Mammary epithelial cell (primary cell): ENCODE measurements around the gene TOMM40L.

Experiments used
- EZH2 ChIP-seq: IDR thresholded peaks from 2 replicates; pipeline ENCODE4 v1.6.1; 2012; ENCODE audit warnings: low read length, inconsistent platforms, borderline replicate concordance
- TF ChIP-seq, protein P1 (sequence below), 2 donors: IDR thresholded peaks in 1 of 2; conservative IDR thresholded peaks in 1 of 2; 2 replicates each; pipeline ENCODE4 v1.5.1; 2011 to 2012; ENCODE audit warnings: inconsistent platforms in 2 of 2, low read length in 2 of 2, mild to moderate bottlenecking in 2 of 2, control low read depth in 1 of 2, low read depth in 1 of 2; ENCODE audit not compliant: insufficient read depth in 1 of 2; ENCODE audit errors: extremely low read depth in 1 of 2

DNA sequence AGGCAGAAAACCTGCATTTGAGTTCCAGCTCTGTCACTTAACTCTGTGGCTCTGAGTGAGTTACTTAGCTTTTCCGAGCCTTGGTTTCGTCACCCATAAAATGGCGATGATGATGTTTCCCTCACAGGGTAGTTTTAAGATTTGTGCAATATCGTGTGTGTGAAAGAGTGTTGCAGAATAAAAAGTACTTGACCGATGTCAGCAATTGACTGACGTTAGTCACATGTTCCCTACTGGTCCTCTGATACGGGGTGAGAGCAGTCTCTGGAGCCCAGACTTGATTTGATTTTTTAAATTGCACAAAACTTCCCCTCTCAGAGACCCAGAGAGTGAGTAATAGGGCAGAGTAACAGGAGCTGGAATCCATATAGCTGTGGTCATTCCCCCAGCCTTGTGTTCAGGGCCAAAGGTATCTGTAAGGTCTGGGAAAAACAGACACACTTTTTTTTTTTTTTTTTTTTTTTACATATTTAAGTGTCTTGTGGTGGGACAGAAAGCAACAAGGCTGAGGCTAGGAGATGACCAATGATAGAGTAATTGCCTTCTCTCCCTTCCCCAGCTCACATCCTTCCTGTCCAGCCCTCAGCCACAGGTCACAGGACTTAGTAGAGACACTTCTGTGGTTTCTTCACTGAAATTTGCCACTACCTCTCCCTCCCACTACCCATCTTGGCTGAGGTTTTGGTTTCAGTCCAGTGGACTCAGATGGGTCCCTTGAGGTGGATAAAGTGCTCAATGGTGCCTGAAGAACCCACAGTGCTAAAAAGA lies 8.7 kb upstream of the TOMM40L start:
- TF ChIP-seq, protein P1, sequence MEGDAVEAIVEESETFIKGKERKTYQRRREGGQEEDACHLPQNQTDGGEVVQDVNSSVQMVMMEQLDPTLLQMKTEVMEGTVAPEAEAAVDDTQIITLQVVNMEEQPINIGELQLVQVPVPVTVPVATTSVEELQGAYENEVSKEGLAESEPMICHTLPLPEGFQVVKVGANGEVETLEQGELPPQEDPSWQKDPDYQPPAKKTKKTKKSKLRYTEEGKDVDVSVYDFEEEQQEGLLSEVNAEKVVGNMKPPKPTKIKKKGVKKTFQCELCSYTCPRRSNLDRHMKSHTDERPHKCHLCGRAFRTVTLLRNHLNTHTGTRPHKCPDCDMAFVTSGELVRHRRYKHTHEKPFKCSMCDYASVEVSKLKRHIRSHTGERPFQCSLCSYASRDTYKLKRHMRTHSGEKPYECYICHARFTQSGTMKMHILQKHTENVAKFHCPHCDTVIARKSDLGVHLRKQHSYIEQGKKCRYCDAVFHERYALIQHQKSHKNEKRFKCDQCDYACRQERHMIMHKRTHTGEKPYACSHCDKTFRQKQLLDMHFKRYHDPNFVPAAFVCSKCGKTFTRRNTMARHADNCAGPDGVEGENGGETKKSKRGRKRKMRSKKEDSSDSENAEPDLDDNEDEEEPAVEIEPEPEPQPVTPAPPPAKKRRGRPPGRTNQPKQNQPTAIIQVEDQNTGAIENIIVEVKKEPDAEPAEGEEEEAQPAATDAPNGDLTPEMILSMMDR (conservative IDR thresholded peaks at IDR 0.05 in 1 of 2, IDR thresholded peaks at IDR 0.05 in 1 of 2; ENCODE audit: extremely low read depth in 1 of 2, insufficient read depth in 1 of 2, low read depth in 1 of 2, low read length in 2 of 2): no peak
- TF ChIP-seq EZH2: no peak
